ENCODE data around the gene MAPRE2.
"Not testable (repeated sequence)": the region's sequence is repeated elsewhere in the genome, so short reads cannot be mapped to it uniquely, and the experiment has no call there.

The MAPRE2 gene

DNA sequence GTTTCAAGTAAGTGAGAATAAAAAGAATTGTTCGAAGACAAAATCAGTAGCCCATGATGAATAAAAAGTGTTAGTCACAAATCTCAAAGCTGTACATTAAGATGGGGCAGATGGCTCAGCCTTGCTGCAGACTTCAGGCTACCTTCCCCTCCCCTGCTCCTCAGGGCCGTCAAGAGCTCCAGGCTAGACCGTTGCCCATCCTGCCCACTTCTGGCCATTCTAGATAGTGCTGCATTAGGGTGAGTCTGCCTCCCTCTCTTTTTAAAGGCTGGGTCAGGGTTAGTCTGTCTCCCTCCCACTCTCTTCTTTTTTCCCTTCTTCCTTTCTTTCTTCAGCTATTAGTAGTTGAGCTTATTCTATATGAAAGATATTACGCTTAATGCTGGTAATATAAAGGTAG lies 86.0 kb downstream of the MAPRE2 start:
- DNase-seq: no peak

DNA sequence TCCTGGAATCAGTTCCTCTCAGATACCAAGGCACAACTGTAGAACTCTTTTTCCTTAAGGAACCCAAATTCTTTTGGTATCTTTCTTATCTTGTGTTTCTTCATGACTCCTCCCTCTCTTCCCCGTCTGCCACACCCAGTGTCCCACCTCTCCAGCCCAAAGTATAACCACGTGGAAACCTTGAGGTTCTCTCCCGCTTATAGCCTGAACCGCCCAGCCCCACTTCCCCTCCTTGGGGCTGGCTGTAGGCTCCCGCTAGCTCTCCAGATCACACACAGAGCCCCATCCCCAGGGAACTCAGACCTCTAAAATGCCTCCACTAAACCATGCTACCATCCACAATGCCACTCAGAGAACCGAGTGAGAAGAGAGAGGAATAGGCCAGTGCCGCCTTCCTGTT lies 87.5 kb downstream of the MAPRE2 start:
- DNase-seq: no peak

GRCh38 chr18:35130236-35130635 lies 89.0 kb downstream of the MAPRE2 start:
- no peak for DNase-seq

DNA sequence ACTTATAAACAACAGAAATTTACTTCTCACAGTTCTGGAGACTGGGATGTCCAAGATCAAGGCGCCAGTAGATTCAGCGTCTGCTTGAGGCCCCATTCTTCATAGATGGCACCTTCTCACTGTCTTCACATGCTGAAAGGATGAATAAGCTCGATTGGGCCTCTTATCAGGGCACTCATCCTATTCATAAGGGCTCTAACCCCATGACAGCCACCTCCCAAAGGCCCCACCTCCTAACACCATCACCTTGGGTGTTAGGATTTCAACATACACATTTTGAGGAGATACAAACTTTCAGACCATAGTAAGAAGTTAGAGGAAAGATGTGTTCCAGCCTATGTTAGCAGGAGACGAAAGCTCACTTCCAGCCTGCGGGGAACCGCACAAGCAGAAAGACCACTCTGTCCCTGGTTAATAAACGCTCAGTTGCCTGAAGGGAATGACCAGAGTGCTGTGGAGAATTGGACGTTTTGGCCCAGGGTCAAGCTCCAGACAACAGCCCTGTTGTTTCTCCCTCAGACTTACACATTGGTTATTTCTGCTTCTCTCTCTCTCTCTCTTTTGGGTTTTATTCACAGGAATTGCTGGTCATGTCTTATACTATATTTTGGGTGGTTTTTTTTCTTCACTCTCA lies 90.3 kb downstream of the MAPRE2 start:
- DNase-seq: no peak

DNA sequence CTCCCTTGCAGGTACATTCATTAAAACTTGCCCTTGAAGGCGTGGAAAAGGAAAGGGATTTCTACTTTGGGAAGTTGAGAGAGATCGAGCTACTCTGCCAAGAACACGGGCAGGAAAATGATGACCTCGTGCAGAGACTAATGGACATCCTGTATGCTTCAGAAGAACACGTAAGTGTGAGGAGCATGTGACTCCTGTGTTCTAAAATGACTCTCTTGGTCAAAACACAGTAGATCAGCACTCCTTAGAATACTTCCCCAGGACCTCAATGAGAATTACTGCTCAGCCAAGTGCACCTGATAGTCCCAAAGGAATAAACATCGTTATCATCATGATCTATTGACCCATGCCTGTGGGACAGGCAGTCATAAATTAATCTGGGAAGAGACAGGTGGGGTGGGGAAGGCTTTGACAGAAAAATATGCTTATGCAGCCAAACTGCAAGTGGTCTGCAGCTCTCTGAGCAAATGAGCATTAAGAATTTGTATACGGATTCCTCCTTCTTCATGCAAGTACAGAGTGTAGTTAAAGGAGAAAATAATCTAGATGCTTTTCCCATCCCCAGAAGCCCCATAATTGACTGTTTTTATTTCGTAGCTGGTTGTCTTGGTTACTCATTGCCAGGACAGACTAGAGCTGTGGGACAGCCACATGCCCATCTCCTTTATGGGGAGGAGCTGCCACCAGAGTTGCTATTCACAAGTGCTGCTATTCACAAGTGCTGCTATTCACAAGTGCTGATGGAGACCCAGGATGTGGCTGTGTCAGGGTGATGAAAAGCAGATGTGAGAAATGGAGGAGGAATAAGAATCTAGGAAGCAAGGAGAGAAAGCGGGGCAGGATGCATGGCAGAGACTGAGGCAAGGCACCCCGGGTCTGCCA lies 91.0 kb downstream of the MAPRE2 start:
- no peak for DNase-seq

DNA sequence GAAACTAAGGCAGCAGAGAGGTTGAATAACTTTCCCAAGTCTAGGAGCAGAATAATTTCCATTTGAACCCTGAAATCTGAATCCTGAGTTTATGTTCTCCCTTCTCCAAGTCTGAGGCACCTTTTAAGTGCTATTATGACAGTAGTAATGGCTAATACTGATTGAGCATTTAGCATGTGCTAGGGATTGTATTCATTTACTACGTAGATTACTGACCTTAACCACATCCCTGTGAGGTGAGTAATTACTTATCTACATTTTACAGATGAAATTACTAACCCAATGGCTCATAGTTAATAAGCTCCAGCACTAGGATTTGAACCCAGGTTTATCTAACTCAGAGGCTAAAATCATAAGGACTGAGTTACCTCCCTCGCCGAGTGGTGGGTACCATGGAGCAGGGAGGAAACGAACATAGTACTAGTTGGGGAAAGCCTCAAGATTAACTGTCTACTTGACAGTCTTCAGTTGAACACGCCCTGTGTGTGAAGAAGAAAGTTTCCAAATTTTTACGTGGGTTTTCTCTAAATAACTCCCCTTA lies 93.0 kb downstream of the MAPRE2 start:
- no peak for DNase-seq

DNA sequence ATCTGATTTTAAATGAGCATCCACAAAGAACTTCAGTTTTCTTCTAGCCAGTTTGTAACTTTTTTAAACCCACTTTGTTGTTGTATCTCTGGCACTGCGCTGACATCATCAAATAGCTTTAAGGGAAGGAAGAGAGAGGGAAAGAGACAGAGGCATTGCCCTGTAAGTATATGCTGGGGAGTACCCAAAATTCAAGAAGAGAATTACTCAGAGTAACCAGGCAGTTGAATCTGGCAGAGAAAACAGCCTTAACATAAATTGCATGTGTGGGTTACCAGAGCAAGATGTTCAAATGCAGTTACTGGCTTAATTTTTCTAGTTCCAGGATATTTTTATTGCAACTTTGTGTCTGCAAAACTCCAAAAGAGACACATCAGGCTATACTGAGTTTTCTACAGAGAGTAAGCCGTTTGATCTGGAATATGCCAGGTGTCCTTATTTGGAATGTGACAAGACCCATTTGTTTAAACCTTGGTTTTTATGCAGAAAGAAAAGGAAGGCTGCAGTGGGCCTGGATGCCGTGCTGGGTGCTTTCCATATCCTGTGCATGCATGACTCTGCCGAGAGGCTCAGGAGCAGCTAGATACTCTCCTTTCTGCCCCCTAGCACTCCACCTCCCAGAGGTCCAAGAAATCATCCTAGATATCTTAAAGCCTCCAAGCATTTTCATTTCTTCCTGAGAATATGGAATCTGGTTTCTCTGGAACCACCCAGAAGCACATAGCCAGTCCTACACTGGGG lies 93.7 kb downstream of the MAPRE2 start:
- no peak for DNase-seq

DNA sequence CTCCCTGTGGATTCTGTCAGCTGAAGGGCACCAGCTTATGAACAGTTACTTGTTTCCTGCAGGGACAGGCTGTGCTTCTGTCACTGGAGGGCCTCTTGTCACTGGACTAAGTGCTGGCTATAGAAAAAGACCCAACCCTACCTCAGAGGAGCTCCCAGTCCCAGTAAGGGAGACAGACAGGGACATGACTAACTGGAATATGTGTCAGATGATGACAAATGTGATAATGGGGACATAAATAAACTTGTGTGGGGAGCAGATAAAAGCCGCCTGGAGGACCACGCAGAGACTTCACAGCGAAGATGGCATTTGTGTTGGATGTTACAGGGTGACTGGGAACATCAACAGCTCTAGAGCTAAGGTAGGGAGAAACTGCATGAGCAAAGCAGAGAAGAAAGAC lies 95.0 kb downstream of the MAPRE2 start:
- no peak for DNase-seq

DNA sequence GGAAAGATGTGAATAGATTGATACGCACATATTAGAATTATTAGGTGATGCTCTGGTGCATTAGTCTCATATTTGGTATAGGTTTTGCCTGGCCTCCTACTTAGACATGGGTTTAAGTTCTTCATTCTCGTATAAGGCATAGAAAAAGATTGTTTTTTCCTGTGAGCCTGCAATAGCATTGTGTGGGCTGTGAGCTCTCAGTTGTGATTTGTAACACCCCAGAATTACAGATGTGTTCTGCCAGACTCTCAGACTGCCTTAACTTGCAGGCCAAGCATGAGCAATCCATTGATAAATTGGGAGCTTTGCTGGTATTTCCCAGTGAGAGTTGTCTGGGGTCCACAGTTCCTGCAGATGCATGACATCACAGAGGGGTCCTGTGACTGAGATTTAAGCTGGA lies 95.7 kb downstream of the MAPRE2 start:
- DNase-seq: no peak

GRCh38 chr18:35137632-35138031 lies 96.4 kb downstream of the MAPRE2 start:
- no peak for DNase-seq

- DNase-seq: no peak
Measured at GRCh38 chr18:35138773-35139172, 97.6 kb downstream of the MAPRE2 start.

- no peak for DNase-seq
Measured at GRCh38 chr18:35139517-35139916, 98.3 kb downstream of the MAPRE2 start.

DNA sequence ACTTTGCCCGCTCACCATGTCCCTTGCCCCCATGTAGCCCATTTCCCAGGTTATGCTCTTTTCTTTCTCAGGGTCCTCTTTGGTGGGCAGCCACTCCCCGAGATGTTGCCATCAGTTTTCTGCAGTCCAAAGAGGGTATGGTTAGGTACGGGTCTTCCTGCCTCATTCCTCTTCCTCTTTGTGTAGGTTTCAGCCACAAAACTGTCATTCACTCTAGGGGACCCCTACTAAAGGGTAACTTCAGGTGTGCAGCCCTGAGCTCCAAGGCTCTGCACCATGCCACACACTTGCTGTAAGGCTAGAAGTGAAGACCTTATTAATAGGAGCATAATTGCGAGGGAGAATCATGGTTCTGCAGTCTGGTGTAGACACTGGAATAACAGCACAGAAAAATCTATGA lies 99.9 kb downstream of the MAPRE2 start:
- DNase-seq: no peak

- DNase-seq: no peak
Measured at GRCh38 chr18:35141567-35142274, 100.5 kb downstream of the MAPRE2 start.

- DNase-seq: no peak
Measured at GRCh38 chr18:35142275-35142615, 101.0 kb downstream of the MAPRE2 start.

DNA sequence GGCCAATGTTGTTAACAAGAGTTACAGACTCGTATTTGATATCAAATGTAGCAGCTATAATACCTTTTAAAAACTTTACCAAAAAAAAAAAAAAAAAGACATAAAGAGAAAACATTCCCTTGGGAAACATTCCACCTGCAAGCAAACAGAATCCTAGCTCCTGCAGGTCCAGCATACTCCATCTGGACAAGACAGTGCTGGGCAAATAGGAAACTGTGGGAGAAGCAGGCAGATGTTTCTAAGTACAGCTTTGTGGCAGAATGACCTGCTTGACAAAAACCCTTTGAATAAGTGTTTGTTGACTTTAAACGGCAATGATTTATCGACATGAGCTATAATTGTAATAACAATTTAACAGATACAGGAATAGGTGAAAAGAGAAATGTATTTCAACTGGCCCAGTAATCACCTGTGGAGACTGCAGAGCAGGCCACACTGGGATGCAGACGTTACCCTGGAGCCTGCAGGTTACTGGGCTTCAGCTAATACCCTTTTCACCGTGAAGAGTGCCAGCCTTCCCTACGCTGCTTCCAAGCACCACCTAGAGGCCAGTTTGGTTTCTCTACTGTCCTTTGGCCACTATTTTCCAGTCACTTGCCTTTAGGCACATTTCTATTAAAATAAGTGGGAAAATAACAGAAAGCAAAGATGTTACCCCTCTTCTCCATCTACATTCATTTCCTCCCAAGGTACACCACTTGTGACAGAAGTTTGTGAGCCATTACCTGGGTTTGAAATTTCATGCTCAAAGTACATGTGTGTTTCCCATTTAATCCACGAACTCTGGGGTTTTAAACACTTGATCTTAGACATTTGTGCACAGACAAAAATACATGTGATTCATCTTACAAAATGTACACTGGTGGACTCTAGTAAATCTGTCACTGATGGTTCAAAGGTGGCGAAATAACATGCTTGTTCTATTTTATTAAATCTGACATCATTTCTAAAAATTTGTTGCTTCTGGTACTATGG lies 102.7 kb downstream of the MAPRE2 start:
- peak; percentile 38 for DNase-seq

GRCh38 chr18:35144698-35145097 lies 103.5 kb downstream of the MAPRE2 start:
- DNase-seq: no peak

GRCh38 chr18:35150195-35150594 lies 109.0 kb downstream of the MAPRE2 start:
- DNase-seq: not testable (repeated sequence)

DNA sequence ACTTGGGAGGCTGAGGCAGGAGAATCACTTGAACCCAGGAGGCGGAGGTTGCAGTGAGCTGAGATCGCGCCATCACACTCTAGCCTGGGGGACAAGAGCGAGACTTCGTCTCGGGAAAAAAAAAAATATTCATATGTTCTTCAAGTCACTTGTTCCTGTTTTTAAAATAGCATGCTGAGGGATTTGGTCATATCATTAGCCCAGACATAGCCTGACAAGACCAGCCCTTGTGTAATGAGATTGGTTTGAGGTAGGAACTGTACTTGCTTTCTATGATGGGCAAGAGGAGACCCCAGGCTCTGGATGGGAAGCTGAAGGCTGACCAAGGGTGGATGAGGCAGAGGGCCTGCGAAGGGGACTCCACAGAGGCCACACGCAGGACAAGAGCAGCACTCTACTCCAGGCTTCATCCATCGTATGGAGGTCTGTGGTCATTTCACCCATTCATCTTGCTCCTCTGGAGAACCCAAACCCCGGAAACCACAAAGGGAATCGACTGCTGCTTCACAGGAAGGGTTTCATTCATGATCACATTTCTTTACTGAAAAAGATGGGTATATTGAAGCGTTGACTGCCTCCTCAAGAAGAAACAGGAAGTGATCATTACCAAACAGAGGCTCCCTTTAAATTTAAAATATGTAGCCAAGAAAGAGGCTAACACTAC lies 112.5 kb downstream of the MAPRE2 start:
- DNase-seq: no peak

DNA sequence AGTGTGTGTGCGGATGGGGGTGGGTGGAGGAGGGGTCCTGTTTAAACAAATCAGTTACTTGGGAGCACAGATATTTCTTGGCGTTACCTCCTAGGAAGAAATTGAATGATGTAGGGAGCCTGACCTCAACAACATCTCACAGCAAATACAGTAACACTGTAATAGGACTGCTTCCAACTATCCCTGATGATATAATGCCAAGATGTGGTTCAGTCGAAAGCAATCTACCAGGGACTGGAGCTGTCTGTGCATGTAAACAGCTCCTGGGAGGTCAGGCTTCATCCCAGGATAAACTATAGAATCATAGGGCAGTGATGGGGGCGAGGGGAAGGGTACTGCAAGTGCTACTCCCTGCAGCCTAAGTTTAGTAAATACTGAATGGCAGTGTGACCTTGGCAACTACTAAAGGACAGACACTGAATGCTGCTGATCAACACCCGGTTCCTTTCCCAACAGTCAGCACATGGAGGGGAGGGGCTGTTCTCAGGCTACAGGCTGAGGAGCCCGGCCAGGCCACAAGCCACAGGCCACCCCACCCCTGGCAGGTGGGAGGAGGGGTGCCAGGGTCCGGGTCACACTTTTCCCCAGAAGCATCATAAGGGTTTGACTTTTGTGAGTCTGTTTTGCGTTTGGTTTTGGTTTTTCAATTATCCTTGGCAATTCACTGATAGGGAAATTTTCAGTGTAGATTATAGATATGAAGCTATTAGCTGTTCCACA lies 114.3 kb downstream of the MAPRE2 start:
- no peak for DNase-seq
